Measurements from ENCODE around the gene CACNG5.

Gene CACNG5

GRCh38 chr17:66923886-66924285 is 89.0 kb downstream of the CACNG5 start:
- TF ChIP-seq CTCF (IDR thresholded peaks at IDR 0.05) = no peak
- no peak overlapping the region for H3K4me3 ChIP-seq
- no peak overlapping the region for H3K27ac ChIP-seq
- DNase-seq (ENCODE audit: low spot score) = no peak

GRCh38 chr17:66925811-66926500 is 91.0 kb downstream of the CACNG5 start:
- H3K27ac ChIP-seq = no peak overlapping the region
- TF ChIP-seq CTCF (IDR thresholded peaks at IDR 0.05) = no peak
- no peak for DNase-seq (ENCODE audit: low spot score)
- H3K4me3 ChIP-seq = no peak overlapping the region

DNA sequence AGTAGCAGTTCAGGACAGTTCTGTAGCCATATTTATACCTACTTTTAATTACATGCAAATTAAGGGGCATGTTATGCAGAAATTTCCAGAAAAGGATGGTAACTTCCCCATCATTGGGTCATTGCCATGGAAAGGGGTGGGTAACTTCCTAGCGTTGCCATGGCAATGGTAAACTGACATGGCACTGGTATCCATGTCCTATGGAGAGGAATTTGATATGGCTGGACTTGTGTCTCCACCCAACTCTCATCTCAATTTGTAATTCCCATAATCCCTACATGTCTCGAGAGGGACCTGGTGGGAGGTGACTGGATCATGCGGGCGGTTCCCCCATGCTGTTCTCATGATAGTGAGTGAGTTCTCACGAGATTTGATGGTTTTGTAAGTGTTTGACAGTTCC is 94.0 kb downstream of the CACNG5 start:
- Histone ChIP-seq H3K4me3 (no peak overlapping the region), H3K27ac (no peak overlapping the region)
- DNase-seq (ENCODE audit: low spot score) = no peak
- no peak for TF ChIP-seq CTCF (IDR thresholded peaks at IDR 0.05)

DNA sequence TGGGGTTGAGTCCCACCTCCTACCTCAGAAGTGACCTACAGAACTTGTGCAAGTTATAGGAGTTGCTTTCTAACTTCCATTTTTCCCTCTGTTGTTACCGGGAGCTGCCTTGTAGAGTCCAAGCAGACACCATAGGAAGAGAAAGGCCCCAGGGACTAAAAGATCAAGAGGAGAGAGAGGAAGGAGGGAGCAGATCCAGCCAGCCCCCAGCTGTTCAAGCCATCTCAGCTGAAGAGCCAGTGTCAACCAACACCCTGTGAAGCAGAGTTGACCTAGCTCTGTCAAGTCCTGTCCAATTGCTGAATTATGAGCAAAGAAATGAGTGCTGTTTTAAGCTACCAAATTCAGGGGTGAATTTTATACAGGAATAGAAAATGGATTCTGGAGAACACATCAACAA is 94.7 kb downstream of the CACNG5 start:
- no peak for TF ChIP-seq CTCF (IDR thresholded peaks at IDR 0.05)
- no peak for DNase-seq (ENCODE audit: low spot score)
- no peak overlapping the region for H3K4me3 ChIP-seq
- no peak overlapping the region for H3K27ac ChIP-seq

DNA sequence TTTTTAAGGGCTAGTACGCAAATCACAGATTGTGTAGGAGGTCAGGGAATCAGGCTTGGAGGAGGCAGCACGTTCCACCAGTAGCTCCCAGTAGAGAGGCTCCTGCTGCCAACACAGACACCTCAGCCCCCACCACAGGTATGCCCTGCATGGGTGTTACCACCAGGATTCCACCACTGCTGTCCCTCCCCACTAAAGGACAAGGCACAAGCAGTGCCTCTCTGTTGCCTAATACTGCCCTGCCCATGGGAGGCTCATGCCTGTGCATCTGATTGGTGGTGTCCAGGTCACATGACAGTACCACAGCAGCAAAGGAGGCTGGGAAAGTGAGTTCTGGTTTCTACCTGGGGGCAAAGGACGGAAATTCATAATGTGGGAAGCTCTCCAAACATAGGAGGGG is 96.0 kb downstream of the CACNG5 start:
- no peak overlapping the region for H3K27ac ChIP-seq
- DNase-seq (ENCODE audit: low spot score) = no peak
- TF ChIP-seq CTCF (IDR thresholded peaks at IDR 0.05) = no peak
- no peak overlapping the region for H3K4me3 ChIP-seq

GRCh38 chr17:66932311-66932710 is 97.4 kb downstream of the CACNG5 start:
- Histone ChIP-seq H3K4me3 (no peak overlapping the region), H3K27ac (no peak overlapping the region)
- TF ChIP-seq CTCF (IDR thresholded peaks at IDR 0.05) = no peak
- DNase-seq (ENCODE audit: low spot score) = no peak

- no peak for TF ChIP-seq CTCF (IDR thresholded peaks at IDR 0.05)
- Histone ChIP-seq H3K4me3 (no peak overlapping the region), H3K27ac (no peak overlapping the region)
- DNase-seq (ENCODE audit: low spot score) = no peak
These were observed 99.1 kb downstream of the CACNG5 start for GRCh38 chr17:66934040-66934439.

Measured in coronary artery (tissue), 2 donors.